ENCODE results near the gene PSMD7. TPM values are rescaled to one million over a fixed set of nuclear protein-coding genes. Genes with fewer than 3 reads are reported as not detected.

The PSMD7 gene
- total and polyA plus RNA-seq, 2 of the 13 experiments (the other 11 are each of a cell fraction or from before 2014, with no cell fraction given), result 105 to 224 TPM

- TF ChIP-seq MYPOP (CRISPR knock-in tag; IDR thresholded peaks at IDR 0.05) (peak; percentile 83; the same call in 1 of the 2 replicates), IRX3 (CRISPR knock-in tag; IDR thresholded peaks at IDR 0.05; ENCODE audit: borderline replicate concordance, low read depth) (peak; percentile 97), GATAD1 (CRISPR knock-in tag; IDR thresholded peaks at IDR 0.05) (peak; percentile 98), ZNF235 (CRISPR knock-in tag; IDR thresholded peaks at IDR 0.05; ENCODE audit: borderline replicate concordance) (peak; percentile 92), RARG (CRISPR knock-in tag; IDR thresholded peaks at IDR 0.05; ENCODE audit: low read depth) (0 out of 2 replicates have a peak, but pooled peaks have one; percentile 74), ZNF207 (IDR thresholded peaks at IDR 0.05; ENCODE audit: borderline replicate concordance) (no peak), USF2 (IDR thresholded peaks at IDR 0.05; ENCODE audit: low read depth, low read length) (0 out of 2 replicates have a peak, but pooled peaks have one; percentile 1), USF2 (CRISPR knock-in tag; IDR thresholded peaks at IDR 0.05; ENCODE audit: borderline replicate concordance) (no peak; the same call in 1 of the 2 replicates), KAT7 (CRISPR knock-in tag; IDR thresholded peaks at IDR 0.05; ENCODE audit: borderline replicate concordance) (peak; percentile 90), XRCC5 (optimal IDR thresholded peaks at IDR 0.05; ENCODE audit: low read length) (peak; percentile 59), NCOR1 (IDR thresholded peaks at IDR 0.05; ENCODE audit: borderline replicate concordance, low read length) (peak; percentile 65; the same call in 1 of the 2 replicates), NR2F1 (CRISPR knock-in tag; IDR thresholded peaks at IDR 0.05) (peak; percentile 31 to 32; a peak in 2 of 4 replicates), HOMEZ (CRISPR knock-in tag; IDR thresholded peaks at IDR 0.05; ENCODE audit: low read depth) (peak; percentile 29), NFE2L2 (IDR thresholded peaks at IDR 0.05; ENCODE audit: low read length) (peak; percentile 58; the same call in 1 of the 2 replicates), HES4 (CRISPR knock-in tag; IDR thresholded peaks at IDR 0.05; ENCODE audit: borderline replicate concordance) (peak; percentile 91; the same call in 1 of the 2 replicates), PRDM15 (CRISPR knock-in tag; IDR thresholded peaks at IDR 0.05) (peak; percentile 69; the same call in 1 of the 2 replicates), MAX (IDR thresholded peaks at IDR 0.05) (peak; percentile 99), THRA (CRISPR knock-in tag; IDR thresholded peaks at IDR 0.05; ENCODE audit: borderline replicate concordance) (peak; percentile 64; the same call in 1 of the 2 replicates)
These were observed at the start of gene PSMD7 (continued) for GRCh38 chr16:74296432-74297144.

Data from HepG2 (cell line).